CD14-positive monocyte (primary cell): ENCODE results near the gene STUM. TPM values are rescaled to one million over a fixed set of nuclear protein-coding genes. Genes with fewer than 3 reads are reported as not detected.
"Not testable (repeated sequence)": the region's sequence is repeated elsewhere in the genome, so short reads cannot be mapped to it uniquely, and the experiment has no call there.

ENCODE experiments used
- DNase-seq, 3 donors: peaks; one replicate each; pipeline ENCODE4 v3.0.0-alpha.2; 2011 to 2022
- H2AFZ ChIP-seq: 2 replicates; pipeline ENCODE4 v1.6.0; 2012; ENCODE audit warnings: mild to moderate bottlenecking, low read depth, low read length, inconsistent platforms; ENCODE audit not compliant: insufficient read depth, poor library complexity, severe bottlenecking
- H3K27ac ChIP-seq, 2 donors: 1 replicate in 1 of 2; 2 replicates in 1 of 2; pipeline ENCODE4 v1.5.1; 2012 to 2013; ENCODE audit warnings: low read length in 2 of 2, control low read depth in 1 of 2, inconsistent platforms in 1 of 2, low read depth in 1 of 2, mild to moderate bottlenecking in 1 of 2
- H3K27me3 ChIP-seq, 2 donors: one replicate each; pipeline versions ENCODE4 v1.6.0 to v1.6.1; 2011 to 2013; ENCODE audit warnings: low read length in 2 of 2; ENCODE audit not compliant: control insufficient read depth in 2 of 2, insufficient read depth in 2 of 2
- H3K36me3 ChIP-seq, 2 donors: replicated peaks in 1 of 2; 1 replicate in 1 of 2; 2 replicates in 1 of 2; pipeline versions ENCODE4 v1.5.1 to v1.6.1; 2012 to 2013; ENCODE audit warnings: low read length in 2 of 2, control low read depth in 1 of 2, inconsistent platforms in 1 of 2, mild to moderate bottlenecking in 1 of 2; ENCODE audit not compliant: insufficient read depth in 2 of 2, control insufficient read depth in 1 of 2
- H3K4me1 ChIP-seq, 2 donors: 1 replicate in 1 of 2; 2 replicates in 1 of 2; pipeline versions ENCODE4 v1.5.1 to v1.6.1; 2012 to 2013; ENCODE audit warnings: low read length in 2 of 2, control low read depth in 1 of 2, inconsistent platforms in 1 of 2, mild to moderate bottlenecking in 1 of 2, moderate library complexity in 1 of 2; ENCODE audit not compliant: insufficient read depth in 2 of 2, control insufficient read depth in 1 of 2
- H3K4me2 ChIP-seq: replicated peaks from 2 replicates; pipeline ENCODE3; 2012; ENCODE audit warnings: low read length, moderate library complexity, mild to moderate bottlenecking; ENCODE audit not compliant: poor library complexity, severe bottlenecking; ENCODE audit errors: extremely low read depth
- H3K4me3 ChIP-seq, 3 experiments: fragments of 200-600 bp in 1 of 3; sonication (generic) in 1 of 3; replicated peaks in 1 of 3; 1 replicate in 2 of 3; 2 replicates in 1 of 3; pipeline ENCODE4 v1.5.1; 2011 to 2013; ENCODE audit warnings: low read length in 3 of 3, mild to moderate bottlenecking in 3 of 3, control low read depth in 2 of 3, low read depth in 2 of 3, inconsistent platforms in 1 of 3, moderate library complexity in 1 of 3
- H3K79me2 ChIP-seq: 2 replicates; pipeline ENCODE4 v1.6.0; 2012; ENCODE audit warnings: mild to moderate bottlenecking, control low read depth, inconsistent platforms, low read length, moderate library complexity; ENCODE audit not compliant: insufficient read depth
- H3K9ac ChIP-seq: 2 replicates; pipeline ENCODE4 v1.6.0; 2017; ENCODE audit warnings: low read length, mild to moderate bottlenecking; ENCODE audit not compliant: insufficient read depth, poor library complexity, severe bottlenecking
- H3K9me3 ChIP-seq, 2 donors: replicated peaks in 1 of 2; 1 replicate in 1 of 2; 2 replicates in 1 of 2; pipeline versions ENCODE4 v1.5.1 to v1.6.1; 2012 to 2013; ENCODE audit warnings: low read length in 2 of 2, control low read depth in 1 of 2; ENCODE audit not compliant: control insufficient read depth in 1 of 2, insufficient read depth in 1 of 2
- H4K20me1 ChIP-seq: 2 replicates; pipeline ENCODE4 v1.6.0; 2012; ENCODE audit warnings: mild to moderate bottlenecking, low read length, control low read depth, moderate library complexity; ENCODE audit not compliant: insufficient read depth
- H3K27ac Mint-ChIP-seq, 7 donors: one replicate each; pipeline ENCODE4 v1.8.0; 2020; ENCODE audit warnings: mild to moderate bottlenecking in 7 of 7, mixed read lengths in 7 of 7, moderate library complexity in 6 of 7, inconsistent platforms in 2 of 7
- H3K27me3 Mint-ChIP-seq, 3 donors: one replicate each; pipeline ENCODE4 v1.8.0; 2021 to 2022; ENCODE audit warnings: low read depth in 3 of 3, mild to moderate bottlenecking in 3 of 3, mixed read lengths in 3 of 3, moderate library complexity in 3 of 3, inconsistent platforms in 1 of 3
- H3K36me3 Mint-ChIP-seq, 2 donors: one replicate each; pipeline ENCODE4 v1.8.0; 2020; ENCODE audit warnings: mixed read lengths in 2 of 2, inconsistent platforms in 1 of 2, mild to moderate bottlenecking in 1 of 2
- H3K4me1 Mint-ChIP-seq: one replicate; pipeline ENCODE4 v1.8.0; 2020; ENCODE audit warnings: mild to moderate bottlenecking, mixed read lengths
- H3K4me3 Mint-ChIP-seq, 2 donors: one replicate each; pipeline ENCODE4 v1.8.0; 2020; ENCODE audit warnings: mild to moderate bottlenecking in 2 of 2, mixed read lengths in 2 of 2, moderate library complexity in 1 of 2
- H3K9me3 Mint-ChIP-seq, 7 donors: one replicate each; pipeline ENCODE4 v1.8.0; 2020 to 2022; ENCODE audit warnings: mixed read lengths in 7 of 7, mild to moderate bottlenecking in 6 of 7, moderate library complexity in 6 of 7, inconsistent platforms in 2 of 7
- WGBS: methylation state at CpG from one replicate; pipeline ENCODE4 v1.1.5; 2013; ENCODE audit warnings: missing lambda C conversion rate; ENCODE audit not compliant: insufficient coverage; 5-methylcytosine and 5-hydroxymethylcytosine counted together
- intact Hi-C, 2 donors: fragments of 100-400 bp; cut with micrococcal nuclease; formaldehyde crosslinking; loops; one replicate each; pipeline versions ENCODE4 v1.15.0 to v1.15.1; 2023
- polyA plus RNA-seq, 3 donors: library from polyadenylated mRNA; depleted of rRNA in 1 of 3; unstranded in 2 of 3; stranded (reverse) in 1 of 3; fragments of 300-500 nt in 2 of 3; fragments of >200 nt in 1 of 3; fragmentation: Illumina TruSeq in 2 of 3; gene quantifications; 1 replicate in 2 of 3; 2 replicates in 1 of 3; pipeline ENCODE4 v1.2.3, GENCODE V29; 2012 to 2021
- TF ChIP-seq, protein P1 (sequence below): fragments of 200-600 bp; IDR thresholded peaks from one replicate; pipeline ENCODE4 v1.8.0; 2022; ENCODE audit warnings: antibody characterized with exemption, mild to moderate bottlenecking

STUM gene
- polyA plus RNA-seq, 3 donors: not detected

DNA sequence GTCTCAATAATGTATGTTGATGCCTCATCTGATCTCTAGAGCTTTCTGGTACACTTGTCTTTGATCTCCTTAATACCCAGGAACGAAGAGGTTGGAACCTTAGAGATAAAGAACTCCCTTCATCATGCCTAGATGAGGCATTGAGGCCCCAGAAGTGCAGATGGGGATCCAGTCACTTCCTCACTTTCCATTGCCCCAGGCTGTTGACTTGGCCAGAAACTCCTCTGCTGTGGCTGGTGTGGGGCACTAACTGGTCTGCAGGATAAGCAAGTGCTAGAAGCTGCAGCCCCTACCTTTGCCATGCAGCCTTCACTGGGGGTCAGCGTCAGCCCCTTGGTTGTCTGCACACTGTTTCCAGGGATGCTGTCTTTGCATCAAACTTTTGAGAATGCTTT, 49.9 kb downstream of the STUM start:
- Mint-ChIP-seq H3K4me3 (no peak overlapping the region), H3K27ac (no peak overlapping the region), H3K4me1 (no peaks in the 10 kb centered on the region), H3K27me3 (peaks cover 5 to 6% (median 5%) of the 10 kb centered on the region in 3 donors), H3K36me3 (no peaks in the 10 kb centered on the region), H3K9me3 (peaks cover 0 to 3% (median 1%) of the 10 kb centered on the region in 7 donors)
- 100% methylated on average over 1 of the region's 2 CpGs for WGBS
- Histone ChIP-seq H3K79me2 (no peaks in the 10 kb centered on the region), H3K4me2 (no peak overlapping the region), H3K4me3 (no peak overlapping the region), H4K20me1 (no peaks in the 10 kb centered on the region), H2AFZ (no peak overlapping the region), H3K27ac (no peak overlapping the region), H3K9me3 (no peaks in the 10 kb centered on the region), H3K27me3 (no peaks in the 10 kb centered on the region), H3K4me1 (no peaks in the 10 kb centered on the region), H3K9ac (no peak overlapping the region), H3K36me3 (no peaks in the 10 kb centered on the region)
- TF ChIP-seq, protein P1, sequence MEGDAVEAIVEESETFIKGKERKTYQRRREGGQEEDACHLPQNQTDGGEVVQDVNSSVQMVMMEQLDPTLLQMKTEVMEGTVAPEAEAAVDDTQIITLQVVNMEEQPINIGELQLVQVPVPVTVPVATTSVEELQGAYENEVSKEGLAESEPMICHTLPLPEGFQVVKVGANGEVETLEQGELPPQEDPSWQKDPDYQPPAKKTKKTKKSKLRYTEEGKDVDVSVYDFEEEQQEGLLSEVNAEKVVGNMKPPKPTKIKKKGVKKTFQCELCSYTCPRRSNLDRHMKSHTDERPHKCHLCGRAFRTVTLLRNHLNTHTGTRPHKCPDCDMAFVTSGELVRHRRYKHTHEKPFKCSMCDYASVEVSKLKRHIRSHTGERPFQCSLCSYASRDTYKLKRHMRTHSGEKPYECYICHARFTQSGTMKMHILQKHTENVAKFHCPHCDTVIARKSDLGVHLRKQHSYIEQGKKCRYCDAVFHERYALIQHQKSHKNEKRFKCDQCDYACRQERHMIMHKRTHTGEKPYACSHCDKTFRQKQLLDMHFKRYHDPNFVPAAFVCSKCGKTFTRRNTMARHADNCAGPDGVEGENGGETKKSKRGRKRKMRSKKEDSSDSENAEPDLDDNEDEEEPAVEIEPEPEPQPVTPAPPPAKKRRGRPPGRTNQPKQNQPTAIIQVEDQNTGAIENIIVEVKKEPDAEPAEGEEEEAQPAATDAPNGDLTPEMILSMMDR: no peak
- no peak for DNase-seq
- intact Hi-C loops: no loop called here

DNA sequence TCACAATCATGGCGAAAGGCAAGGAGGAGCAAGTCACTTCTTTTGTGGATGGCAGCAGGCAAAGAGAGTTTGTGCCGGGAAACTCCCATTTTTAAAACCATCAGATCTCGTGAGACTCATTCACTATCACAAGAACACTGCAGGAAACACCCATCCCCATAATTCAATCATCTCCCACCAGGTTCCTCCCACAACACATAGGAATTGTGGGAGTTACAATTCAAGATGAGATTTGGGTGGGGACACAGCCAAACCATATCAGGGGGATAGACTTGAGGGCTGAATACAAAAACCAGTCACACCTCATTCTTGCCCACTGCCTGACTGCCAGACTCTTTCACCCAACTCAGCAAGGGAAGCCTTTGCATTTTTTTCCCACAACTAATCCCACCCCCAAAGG, 50.4 kb downstream of the STUM start:
- H3K27me3 Mint-ChIP-seq, H3K4me2 ChIP-seq, H3K27ac ChIP-seq, H3K79me2 ChIP-seq, intact Hi-C loops, H3K9ac ChIP-seq, H4K20me1 ChIP-seq, DNase-seq, H3K4me1 Mint-ChIP-seq, H3K27ac Mint-ChIP-seq, H3K4me3 Mint-ChIP-seq, H3K36me3 ChIP-seq, H3K36me3 Mint-ChIP-seq, H3K27me3 ChIP-seq, H3K4me3 ChIP-seq, H3K9me3 ChIP-seq, H2AFZ ChIP-seq, H3K4me1 ChIP-seq, H3K9me3 Mint-ChIP-seq: not testable (repeated sequence)
- 100% methylated on average over 1 of the region's 3 CpGs for WGBS
